Neural cell (in vitro differentiated cells): ENCODE measurements around the gene HOXB7. TPM values are rescaled to one million over a fixed set of nuclear protein-coding genes. Genes with fewer than 3 reads are reported as not detected.

Experiments
- H2AFZ ChIP-seq: fragments of 200-600, 300-800 bp; sonication (generic), shearing (Covaris generic); 2 replicates; pipeline ENCODE4 v1.6.0; 2014; ENCODE audit warnings: low read depth, mild to moderate bottlenecking, antibody characterized with exemption, low read length, moderate library complexity
- H3F3A ChIP-seq: fragments of 200-600 bp; shearing (Covaris generic); 2 replicates; pipeline ENCODE4 v1.6.1; 2016; ENCODE audit warnings: mild to moderate bottlenecking, moderate library complexity, mixed read lengths, antibody characterized with exemption, low read length; ENCODE audit not compliant: insufficient read depth, poor library complexity, severe bottlenecking
- H3K27ac ChIP-seq: fragments of 200-600, 300-800 bp; sonication (generic), shearing (Covaris generic); 2 replicates; pipeline ENCODE4 v1.5.1; 2014; ENCODE audit warnings: mild to moderate bottlenecking, low read length, moderate library complexity
- H3K27me3 ChIP-seq: fragments of 300-800, 200-600 bp; sonication (generic), shearing (Covaris generic); 2 replicates; pipeline ENCODE4 v1.6.0; 2014; ENCODE audit warnings: mild to moderate bottlenecking, low read depth, low read length, moderate library complexity; ENCODE audit not compliant: insufficient read depth
- H3K36me3 ChIP-seq: fragments of 300-800, 200-600 bp; sonication (generic), shearing (Covaris generic); 2 replicates; pipeline ENCODE4 v1.5.1; 2014; ENCODE audit warnings: mild to moderate bottlenecking, antibody characterized with exemption, low read length, moderate library complexity; ENCODE audit not compliant: insufficient read depth
- H3K4me2 ChIP-seq: fragments of 300-800, 200-600 bp; sonication (generic), shearing (Covaris generic); 2 replicates; pipeline ENCODE4 v1.6.0; 2014; ENCODE audit warnings: mild to moderate bottlenecking, low read length
- H3K4me3 ChIP-seq: fragments of 300-800, 200-600 bp; sonication (generic), shearing (Covaris generic); 2 replicates; pipeline ENCODE4 v1.5.1; 2014; ENCODE audit warnings: mild to moderate bottlenecking, low read length, moderate library complexity
- H3K79me2 ChIP-seq: fragments of 200-600 bp; shearing (Covaris generic); replicated peaks from 2 replicates; pipeline ENCODE4 v1.6.0; 2014; ENCODE audit warnings: mild to moderate bottlenecking, low read length, moderate library complexity; ENCODE audit not compliant: insufficient read depth
- H3K9ac ChIP-seq: fragments of 300-800, 200-600 bp; sonication (generic), shearing (Covaris generic); 2 replicates; pipeline ENCODE4 v1.6.1; 2016; ENCODE audit warnings: mild to moderate bottlenecking, low read length, mixed read lengths
- H3K9me2 ChIP-seq: fragments of 200-600 bp; shearing (Covaris generic); 2 replicates; pipeline ENCODE4 v1.6.1; 2016; ENCODE audit warnings: mild to moderate bottlenecking, low read length, mixed read lengths; ENCODE audit not compliant: insufficient read depth
- H3K9me3 ChIP-seq: fragments of 200-600, 300-800 bp; sonication (generic), shearing (Covaris generic); 2 replicates; pipeline ENCODE4 v1.6.1; 2016; ENCODE audit warnings: mild to moderate bottlenecking, mixed run types, low read length, moderate library complexity, mixed read lengths
- H4K20me1 ChIP-seq: fragments of 200-600 bp; shearing (Covaris generic); 2 replicates; pipeline ENCODE4 v1.6.1; 2016; ENCODE audit warnings: mild to moderate bottlenecking, mixed run types; ENCODE audit not compliant: insufficient read depth
- EP300 ChIP-seq: fragments of 450-650 bp; conservative IDR thresholded peaks from 2 replicates; pipeline ENCODE4 v1.6.1; 2014; ENCODE audit warnings: antibody characterized with exemption, mild to moderate bottlenecking, moderate library complexity; ENCODE audit not compliant: poor library complexity, severe bottlenecking
- EZH2 ChIP-seq: fragments of 200-600, 300-800 bp; shearing (Covaris generic), sonication (generic); IDR thresholded peaks from 2 replicates; pipeline ENCODE4 v1.6.1; 2014; ENCODE audit warnings: antibody characterized with exemption, low read length, borderline replicate concordance, mild to moderate bottlenecking; ENCODE audit not compliant: insufficient read depth, poor library complexity, severe bottlenecking
- MXI1 ChIP-seq: fragments of 450-650 bp; conservative IDR thresholded peaks from 2 replicates; pipeline ENCODE4 v1.6.1; 2014; ENCODE audit warnings: antibody characterized with exemption, mild to moderate bottlenecking; ENCODE audit not compliant: poor library complexity, severe bottlenecking
- POLR2AphosphoS5 ChIP-seq: IDR thresholded peaks from 2 replicates; pipeline ENCODE4 v1.6.1; 2012
- RAD21 ChIP-seq: fragments of 450-650 bp; conservative IDR thresholded peaks from 2 replicates; pipeline ENCODE4 v1.6.1; 2014; ENCODE audit warnings: antibody characterized with exemption, mild to moderate bottlenecking, moderate library complexity
- SMC3 ChIP-seq: fragments of 450-650 bp; conservative IDR thresholded peaks from 2 replicates; pipeline ENCODE4 v1.6.1; 2014; ENCODE audit warnings: antibody characterized with exemption, mild to moderate bottlenecking, moderate library complexity; ENCODE audit not compliant: poor library complexity
- TAF1 ChIP-seq: IDR thresholded peaks from 2 replicates; pipeline ENCODE4 v1.6.1; 2012; ENCODE audit warnings: low read depth
- polyA plus RNA-seq: library from polyadenylated mRNA; depleted of rRNA; stranded (reverse); fragments of >200 nt; gene quantifications from 2 replicates; pipeline ENCODE4 v1.2.3, GENCODE V29; 2014
- TF ChIP-seq, protein P1 (sequence below): fragments of 450-650 bp; IDR thresholded peaks from 2 replicates; pipeline ENCODE4 v1.5.1; 2014; ENCODE audit warnings: antibody characterized with exemption, mild to moderate bottlenecking, moderate library complexity; ENCODE audit not compliant: poor library complexity, severe bottlenecking
- TF ChIP-seq, protein P2 (sequence below): IDR thresholded peaks from 2 replicates; pipeline ENCODE4 v1.6.1; 2012; ENCODE audit warnings: borderline replicate concordance

The HOXB7 gene
- polyA plus RNA-seq, 1 donor from 2014 or later = not detected

DNA sequence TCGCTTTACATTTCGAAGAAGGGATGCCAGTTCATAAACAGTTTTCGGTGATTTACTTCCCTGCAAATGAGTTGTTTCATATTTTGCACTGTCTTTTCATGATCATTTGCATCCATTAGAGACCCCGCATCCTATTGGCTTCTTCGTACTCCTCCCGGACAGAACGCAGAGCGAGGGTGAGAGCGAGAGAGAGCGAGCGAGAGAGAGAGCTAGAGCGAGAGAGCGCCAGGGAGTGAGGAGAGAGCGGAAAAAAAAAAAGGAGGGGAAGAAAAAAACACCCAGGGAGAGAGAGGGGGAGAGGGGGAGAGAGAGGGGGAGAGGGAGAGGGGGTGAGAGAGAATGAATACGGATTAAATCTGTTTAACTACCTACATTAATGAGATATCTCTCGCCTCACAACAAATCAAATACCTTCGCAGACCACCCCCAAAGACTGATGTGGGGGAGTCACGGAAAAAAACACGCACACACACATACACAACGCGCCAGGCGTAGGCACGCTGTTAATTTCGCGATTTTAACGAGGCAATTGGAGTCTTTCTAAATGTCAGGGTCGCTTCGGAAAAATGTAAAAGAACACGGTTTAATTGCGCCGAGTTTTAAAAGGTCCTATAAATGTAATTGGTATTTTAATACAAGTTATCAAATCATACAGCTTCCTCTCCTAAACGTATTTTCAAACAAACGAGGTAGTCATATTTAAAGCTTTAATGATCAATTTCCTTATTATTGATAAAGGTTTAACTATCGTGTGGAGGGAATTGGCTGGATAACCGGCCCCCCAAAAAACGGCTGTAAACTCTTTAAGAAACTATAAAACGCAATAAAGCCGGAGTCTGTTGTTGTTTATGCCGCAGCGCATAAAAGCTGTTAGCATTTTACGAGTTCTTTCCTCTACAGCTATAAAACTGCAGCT, 4.5 kb upstream of the HOXB7 start, which contains the start of gene HOXB8:
Gene HOXB8 (minus strand): TSS at position 246 of the 916 bp plus-strand sequence. CDS start 588 bp downstream, outside the sequence.
- no peaks in the 10 kb centered on the region for H4K20me1 ChIP-seq
- TF ChIP-seq, protein P1, sequence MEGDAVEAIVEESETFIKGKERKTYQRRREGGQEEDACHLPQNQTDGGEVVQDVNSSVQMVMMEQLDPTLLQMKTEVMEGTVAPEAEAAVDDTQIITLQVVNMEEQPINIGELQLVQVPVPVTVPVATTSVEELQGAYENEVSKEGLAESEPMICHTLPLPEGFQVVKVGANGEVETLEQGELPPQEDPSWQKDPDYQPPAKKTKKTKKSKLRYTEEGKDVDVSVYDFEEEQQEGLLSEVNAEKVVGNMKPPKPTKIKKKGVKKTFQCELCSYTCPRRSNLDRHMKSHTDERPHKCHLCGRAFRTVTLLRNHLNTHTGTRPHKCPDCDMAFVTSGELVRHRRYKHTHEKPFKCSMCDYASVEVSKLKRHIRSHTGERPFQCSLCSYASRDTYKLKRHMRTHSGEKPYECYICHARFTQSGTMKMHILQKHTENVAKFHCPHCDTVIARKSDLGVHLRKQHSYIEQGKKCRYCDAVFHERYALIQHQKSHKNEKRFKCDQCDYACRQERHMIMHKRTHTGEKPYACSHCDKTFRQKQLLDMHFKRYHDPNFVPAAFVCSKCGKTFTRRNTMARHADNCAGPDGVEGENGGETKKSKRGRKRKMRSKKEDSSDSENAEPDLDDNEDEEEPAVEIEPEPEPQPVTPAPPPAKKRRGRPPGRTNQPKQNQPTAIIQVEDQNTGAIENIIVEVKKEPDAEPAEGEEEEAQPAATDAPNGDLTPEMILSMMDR = no peak
- no peaks in the 10 kb centered on the region for H3K79me2 ChIP-seq
- no peak within 1 kb of the TSS for H3K27ac ChIP-seq
- H3K9me3 ChIP-seq = no peaks in the 10 kb centered on the region
- no peak within 1 kb of the TSS for H3K4me3 ChIP-seq
- H2AFZ ChIP-seq = no peak within 1 kb of the TSS
- H3K9ac ChIP-seq = no peak within 1 kb of the TSS
- no peaks in the 10 kb centered on the region for H3K36me3 ChIP-seq
- H3K4me2 ChIP-seq = no peak within 1 kb of the TSS
- H3F3A ChIP-seq = no peaks in the 10 kb centered on the region
- H3K9me2 ChIP-seq = no peaks in the 10 kb centered on the region
- peaks cover 100% of the 10 kb centered on the region for H3K27me3 ChIP-seq

DNA sequence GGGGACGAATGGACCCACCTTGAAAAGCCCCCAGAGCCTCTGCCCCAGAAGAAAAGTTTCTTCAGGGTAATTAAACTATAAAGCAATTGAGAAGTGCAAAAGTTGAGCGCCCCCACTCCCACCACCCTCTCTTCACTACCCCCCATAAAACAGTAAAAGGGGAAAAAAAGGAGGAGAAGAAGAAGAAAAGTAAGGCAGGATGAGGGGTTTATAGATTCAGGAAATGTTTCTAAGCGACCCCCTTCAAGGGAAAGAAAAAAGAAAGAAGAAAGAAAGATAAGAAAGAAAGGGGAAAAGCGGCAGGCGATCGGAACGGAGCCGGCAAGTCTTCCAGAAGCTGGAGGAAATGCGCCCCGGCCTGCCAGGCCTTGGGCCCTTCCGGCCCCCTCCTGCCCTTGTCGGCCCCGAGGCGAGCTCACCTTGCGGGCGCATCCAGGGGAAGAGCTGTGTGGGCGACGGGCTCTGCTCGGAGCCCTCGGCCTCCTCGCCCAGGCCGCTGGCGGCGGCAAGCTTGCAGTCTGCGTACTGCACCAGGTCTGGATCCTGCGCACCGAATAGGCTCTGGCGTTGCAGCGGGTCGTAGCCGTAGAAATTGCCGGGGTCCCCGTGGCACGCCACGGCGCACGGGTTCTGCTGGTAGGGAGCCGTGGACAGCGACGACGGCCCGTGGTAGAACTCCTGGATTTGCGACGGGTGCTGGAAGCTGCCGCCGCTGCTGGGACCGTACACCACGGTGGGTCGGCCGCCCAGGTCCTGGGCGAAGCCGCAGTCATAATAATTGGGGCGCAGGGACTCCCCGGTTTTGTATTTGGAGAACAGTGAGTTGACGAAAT, 3.3 kb upstream of the HOXB7 start:
- Histone ChIP-seq H3K9me3 (peaks cover under 1% of the 10 kb centered on the region), H3K4me3 (no peak overlapping the region), H3F3A (no peaks in the 10 kb centered on the region), H3K9me2 (no peaks in the 10 kb centered on the region), H3K79me2 (no peaks in the 10 kb centered on the region), H4K20me1 (no peaks in the 10 kb centered on the region), H3K36me3 (no peaks in the 10 kb centered on the region), H3K9ac (no peak overlapping the region), H3K4me2 (no peak overlapping the region), H3K27me3 (peaks cover 100% of the 10 kb centered on the region), H2AFZ (no peak overlapping the region), H3K27ac (no peak overlapping the region)
- TF ChIP-seq TAF1 (no peak), EZH2 (peak; percentile 90)

DNA sequence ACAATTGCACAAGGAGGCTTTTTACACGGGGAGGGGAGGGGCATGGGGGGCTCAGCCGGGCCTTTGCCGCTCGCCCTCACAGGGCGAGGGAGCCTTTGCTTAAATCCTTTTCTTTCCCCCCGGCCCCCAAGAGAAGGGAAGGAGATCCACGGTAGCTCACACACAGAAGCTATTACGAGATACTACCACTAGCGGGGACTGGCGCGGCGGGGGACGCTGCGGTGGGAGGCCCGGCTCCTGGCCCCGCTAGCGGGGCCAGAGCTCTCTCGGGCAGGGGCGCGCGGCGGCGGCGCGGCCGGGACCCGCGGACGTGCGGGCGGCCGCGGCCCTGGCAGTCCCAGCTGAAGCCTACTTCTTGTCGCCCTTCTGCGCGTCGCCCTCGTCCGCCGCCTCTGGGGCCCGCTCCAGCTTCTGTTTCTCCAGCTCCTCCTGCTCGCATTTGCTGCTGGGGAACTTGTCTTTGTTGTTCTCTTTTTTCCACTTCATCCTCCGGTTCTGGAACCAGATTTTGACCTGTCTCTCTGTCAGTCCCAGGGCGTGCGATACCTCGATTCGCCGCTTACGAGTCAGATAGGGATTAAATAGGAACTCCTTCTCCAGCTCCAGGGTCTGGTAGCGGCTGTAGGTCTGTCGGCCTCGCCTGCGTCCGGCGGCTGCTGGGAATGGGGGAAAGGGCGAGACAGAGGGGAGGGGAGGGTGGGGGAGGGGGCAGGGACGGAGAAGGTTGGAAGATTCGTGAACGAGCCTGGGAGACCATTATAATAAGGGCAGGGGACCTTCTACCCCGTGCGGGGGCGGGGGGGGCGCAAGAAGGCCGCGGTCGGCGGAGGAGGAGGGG, 2.3 kb upstream of the HOXB7 start:
- H3F3A ChIP-seq = no peaks in the 10 kb centered on the region
- H3K9ac ChIP-seq = no peak overlapping the region

More for the DNA sequence above, 2.3 kb upstream of the HOXB7 start:
- no peak overlapping the region for H2AFZ ChIP-seq
- H3K27ac ChIP-seq = no peak overlapping the region
- H3K4me2 ChIP-seq = no peak overlapping the region
- no peaks in the 10 kb centered on the region for H3K36me3 ChIP-seq
- no peaks in the 10 kb centered on the region for H3K79me2 ChIP-seq
- H3K9me3 ChIP-seq = peaks cover 7% of the 10 kb centered on the region
- H3K4me3 ChIP-seq = no peak overlapping the region
- H3K27me3 ChIP-seq = peaks cover 99% of the 10 kb centered on the region
- no peaks in the 10 kb centered on the region for H4K20me1 ChIP-seq
- TF ChIP-seq RAD21 (no peak), EP300 (no peak), POLR2AphosphoS5 (no peak), EZH2 (peak; percentile 50), SMC3 (peak; percentile 25), MXI1 (no peak)
- TF ChIP-seq, protein P2, sequence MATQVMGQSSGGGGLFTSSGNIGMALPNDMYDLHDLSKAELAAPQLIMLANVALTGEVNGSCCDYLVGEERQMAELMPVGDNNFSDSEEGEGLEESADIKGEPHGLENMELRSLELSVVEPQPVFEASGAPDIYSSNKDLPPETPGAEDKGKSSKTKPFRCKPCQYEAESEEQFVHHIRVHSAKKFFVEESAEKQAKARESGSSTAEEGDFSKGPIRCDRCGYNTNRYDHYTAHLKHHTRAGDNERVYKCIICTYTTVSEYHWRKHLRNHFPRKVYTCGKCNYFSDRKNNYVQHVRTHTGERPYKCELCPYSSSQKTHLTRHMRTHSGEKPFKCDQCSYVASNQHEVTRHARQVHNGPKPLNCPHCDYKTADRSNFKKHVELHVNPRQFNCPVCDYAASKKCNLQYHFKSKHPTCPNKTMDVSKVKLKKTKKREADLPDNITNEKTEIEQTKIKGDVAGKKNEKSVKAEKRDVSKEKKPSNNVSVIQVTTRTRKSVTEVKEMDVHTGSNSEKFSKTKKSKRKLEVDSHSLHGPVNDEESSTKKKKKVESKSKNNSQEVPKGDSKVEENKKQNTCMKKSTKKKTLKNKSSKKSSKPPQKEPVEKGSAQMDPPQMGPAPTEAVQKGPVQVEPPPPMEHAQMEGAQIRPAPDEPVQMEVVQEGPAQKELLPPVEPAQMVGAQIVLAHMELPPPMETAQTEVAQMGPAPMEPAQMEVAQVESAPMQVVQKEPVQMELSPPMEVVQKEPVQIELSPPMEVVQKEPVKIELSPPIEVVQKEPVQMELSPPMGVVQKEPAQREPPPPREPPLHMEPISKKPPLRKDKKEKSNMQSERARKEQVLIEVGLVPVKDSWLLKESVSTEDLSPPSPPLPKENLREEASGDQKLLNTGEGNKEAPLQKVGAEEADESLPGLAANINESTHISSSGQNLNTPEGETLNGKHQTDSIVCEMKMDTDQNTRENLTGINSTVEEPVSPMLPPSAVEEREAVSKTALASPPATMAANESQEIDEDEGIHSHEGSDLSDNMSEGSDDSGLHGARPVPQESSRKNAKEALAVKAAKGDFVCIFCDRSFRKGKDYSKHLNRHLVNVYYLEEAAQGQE = no peak
- TF ChIP-seq, protein P1 = peak; percentile 50
- H3K9me2 ChIP-seq = no peaks in the 10 kb centered on the region
